ENCODE results near the gene ADGRG1.

The ADGRG1 gene

GRCh38 chr16:57651344-57652333 lies 23.2 kb downstream of the ADGRG1 start:
- no peak for DNase-seq (ENCODE audit: low read depth)
- no peak for TF ChIP-seq CTCF (conservative IDR thresholded peaks at IDR 0.05; ENCODE audit: low read length)
- no peak overlapping the region for H3K4me3 ChIP-seq (ENCODE audit: low read length)

DNA sequence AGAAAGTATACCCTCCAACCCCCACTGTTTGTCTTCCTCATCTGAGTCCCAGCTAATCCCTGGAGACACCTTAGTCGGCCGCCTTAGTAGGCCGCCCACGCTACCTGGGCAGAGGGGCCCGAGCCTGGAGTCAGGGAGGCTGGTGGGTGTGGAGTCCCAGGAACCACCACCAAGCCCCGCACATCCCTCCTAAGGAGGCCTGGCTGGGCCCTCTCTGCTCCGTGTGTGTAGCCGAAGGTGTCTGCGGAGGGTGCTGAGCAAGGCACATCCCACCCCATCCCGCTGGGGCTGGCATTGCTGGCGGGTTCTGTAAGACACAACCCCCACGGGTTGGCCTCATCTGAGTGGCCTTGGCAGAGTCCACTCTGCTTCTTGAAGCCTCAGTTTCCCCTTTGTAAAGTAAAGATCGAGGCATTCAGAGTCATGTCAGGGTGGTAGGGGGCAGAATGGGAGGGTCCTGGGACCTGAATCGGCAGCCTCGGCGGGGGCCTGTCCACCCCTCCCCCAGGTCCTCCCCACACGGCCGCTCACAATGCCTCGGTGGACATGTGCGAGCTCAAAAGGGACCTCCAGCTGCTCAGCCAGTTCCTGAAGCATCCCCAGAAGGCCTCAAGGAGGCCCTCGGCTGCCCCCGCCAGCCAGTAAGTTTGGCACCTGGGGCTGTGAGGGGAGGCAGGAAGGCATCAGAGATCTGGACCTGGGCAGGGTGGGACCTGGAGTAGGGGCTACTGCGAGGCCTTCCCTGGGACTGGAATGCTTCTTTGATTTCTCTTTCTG lies 24.5 kb downstream of the ADGRG1 start:
- H3K4me3 ChIP-seq (ENCODE audit: low read length), result no peak overlapping the region
- no peak for DNase-seq (ENCODE audit: low read depth)
- no peak for TF ChIP-seq CTCF (conservative IDR thresholded peaks at IDR 0.05; ENCODE audit: low read length)

GRCh38 chr16:57653936-57654335 lies 25.5 kb downstream of the ADGRG1 start:
- no peak for DNase-seq (ENCODE audit: low read depth)
- TF ChIP-seq CTCF (conservative IDR thresholded peaks at IDR 0.05; ENCODE audit: low read length), result no peak
- no peak overlapping the region for H3K4me3 ChIP-seq (ENCODE audit: low read length)

DNA sequence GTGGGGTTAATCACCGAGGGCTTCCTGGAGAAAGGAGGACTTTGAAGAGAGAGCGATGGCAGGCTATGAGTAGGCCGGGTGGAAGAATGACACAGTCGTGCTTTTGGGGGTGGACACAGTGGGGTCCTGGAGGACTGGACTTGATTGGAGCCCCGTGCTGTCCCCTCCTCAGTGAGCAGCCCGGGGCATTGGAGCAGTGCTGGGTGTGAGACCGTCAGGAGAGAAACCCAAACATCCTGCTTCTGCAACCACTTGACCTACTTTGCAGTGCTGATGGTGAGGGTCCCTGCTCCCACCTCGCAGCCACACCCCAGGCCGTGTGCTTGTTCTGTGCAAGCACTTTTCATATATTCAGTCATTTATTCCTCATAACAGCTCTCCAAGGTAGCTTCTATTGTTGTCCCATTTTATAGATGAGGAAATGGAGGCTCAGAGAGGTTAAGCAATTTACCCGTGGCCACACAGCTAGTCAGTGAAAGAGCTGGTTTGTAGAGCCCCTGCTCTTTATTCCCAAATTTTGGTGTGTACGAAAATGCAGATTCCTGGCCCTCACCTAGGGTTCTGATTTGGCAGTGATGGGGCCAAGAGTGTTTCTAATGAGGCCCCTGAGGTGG lies 28.0 kb downstream of the ADGRG1 start:
- no peak for TF ChIP-seq CTCF (conservative IDR thresholded peaks at IDR 0.05; ENCODE audit: low read length)
- H3K4me3 ChIP-seq (ENCODE audit: low read length), result no peak overlapping the region
- no peak for DNase-seq (ENCODE audit: low read depth)

DNA sequence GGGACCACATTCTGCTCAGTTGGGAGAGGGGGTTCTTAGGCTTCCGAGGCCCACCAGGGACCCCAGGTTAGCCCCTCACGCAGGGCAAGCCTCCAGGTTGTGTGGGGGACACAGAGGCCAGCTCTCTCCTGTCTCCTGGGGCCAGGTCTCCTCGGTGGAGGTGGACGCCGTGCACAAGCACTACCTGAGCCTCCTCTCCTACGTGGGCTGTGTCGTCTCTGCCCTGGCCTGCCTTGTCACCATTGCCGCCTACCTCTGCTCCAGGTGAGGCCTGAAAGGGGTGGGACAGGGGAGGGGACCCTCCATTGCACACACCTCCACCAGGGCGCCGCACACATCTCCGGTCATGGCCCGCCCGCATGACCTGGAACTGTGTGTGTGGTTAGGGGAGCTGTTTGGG lies 28.8 kb downstream of the ADGRG1 start:
- no peak overlapping the region for H3K4me3 ChIP-seq (ENCODE audit: low read length)
- TF ChIP-seq CTCF (conservative IDR thresholded peaks at IDR 0.05; ENCODE audit: low read length), result no peak
- DNase-seq (ENCODE audit: low read depth), result no peak

GRCh38 chr16:57658130-57658877 lies 29.9 kb downstream of the ADGRG1 start:
- no peak for TF ChIP-seq CTCF (conservative IDR thresholded peaks at IDR 0.05; ENCODE audit: low read length)
- DNase-seq (ENCODE audit: low read depth), result no peak
- H3K4me3 ChIP-seq (ENCODE audit: low read length), result no peak overlapping the region

Data from AG10803 (cell line).